ENCODE measurements around the gene DNAJC4.
"Not testable (repeated sequence)": the region's sequence is repeated elsewhere in the genome, so short reads cannot be mapped to it uniquely, and the experiment has no call there.

Gene DNAJC4

GRCh38 chr11:64246621-64246870, 16.2 kb downstream of the DNAJC4 start:
- DNase-seq: not testable (repeated sequence)

DNA sequence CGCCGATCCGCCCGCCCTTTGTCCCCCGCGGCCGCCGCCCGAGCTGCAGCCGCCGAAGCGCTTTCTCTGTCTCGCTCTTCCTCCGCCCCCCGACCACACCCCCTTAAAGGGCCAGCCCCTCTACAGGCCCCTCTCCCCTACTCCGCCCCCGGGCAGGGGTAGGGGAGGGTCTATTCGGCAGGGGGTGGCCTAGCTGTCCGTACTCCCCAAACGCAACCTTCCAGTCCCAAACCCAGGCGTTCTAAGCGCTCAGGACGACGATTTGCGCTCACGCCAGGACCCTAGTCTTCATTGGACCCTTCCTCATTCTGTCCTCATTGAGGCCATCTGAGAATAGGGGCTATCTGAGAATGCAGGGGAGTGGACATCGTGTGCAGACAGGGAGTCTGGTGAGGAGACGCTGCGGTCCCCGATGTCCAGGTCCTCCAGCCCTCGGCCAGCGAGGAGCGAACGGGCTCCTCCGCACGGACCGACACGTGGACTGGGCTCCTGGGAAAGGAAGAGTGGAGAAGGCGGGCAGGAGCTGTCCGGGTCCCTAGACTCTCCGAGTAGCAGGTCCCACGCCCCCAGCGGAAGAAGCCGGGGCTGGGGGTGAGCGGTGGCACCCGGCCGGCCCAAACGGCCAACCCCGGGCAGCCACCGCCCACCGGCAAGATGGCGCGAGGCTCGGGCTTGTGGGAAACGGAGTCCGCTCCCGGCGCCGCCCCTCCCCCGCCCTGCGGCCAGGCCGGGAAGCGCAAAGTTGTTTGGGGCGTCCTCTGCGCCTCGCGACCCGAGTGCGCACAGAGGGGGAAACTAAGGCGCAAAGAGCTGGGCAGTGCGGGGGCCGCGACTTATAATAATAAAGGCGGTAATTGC, 16.8 kb downstream of the DNAJC4 start, which contains the start of gene PPP1R14B:
TSS of gene PPP1R14B (minus strand) at position 73 of the 858 bp plus-strand sequence. CDS start 270 bp downstream, outside the sequence.
- DNase-seq: peak; percentile 69

- no peak for DNase-seq
Observed at GRCh38 chr11:64247729-64248531, 17.6 kb downstream of the DNAJC4 start.

DNA sequence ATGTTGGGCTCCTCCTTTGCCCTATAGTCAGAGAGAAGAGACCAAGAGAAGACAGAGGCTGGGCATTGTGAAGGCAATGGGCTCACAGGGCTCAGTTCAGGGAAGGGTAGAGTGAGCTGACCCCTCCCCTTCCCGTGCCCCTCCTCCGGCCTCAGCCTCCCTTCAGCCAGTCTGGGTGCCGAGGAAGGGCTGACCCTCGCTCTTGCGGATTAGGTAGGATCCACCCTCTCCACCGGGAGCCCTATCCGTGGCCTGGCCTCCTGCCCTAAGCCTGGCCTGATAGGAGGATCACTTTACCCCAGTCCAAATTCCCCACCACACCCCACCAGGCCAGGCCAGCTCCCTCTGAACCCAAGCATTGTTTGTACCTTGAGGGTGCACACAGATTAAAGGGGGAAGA, 18.2 kb downstream of the DNAJC4 start:
- DNase-seq: no peak

GRCh38 chr11:64249038-64249437, 18.7 kb downstream of the DNAJC4 start:
- DNase-seq: no peak

DNA sequence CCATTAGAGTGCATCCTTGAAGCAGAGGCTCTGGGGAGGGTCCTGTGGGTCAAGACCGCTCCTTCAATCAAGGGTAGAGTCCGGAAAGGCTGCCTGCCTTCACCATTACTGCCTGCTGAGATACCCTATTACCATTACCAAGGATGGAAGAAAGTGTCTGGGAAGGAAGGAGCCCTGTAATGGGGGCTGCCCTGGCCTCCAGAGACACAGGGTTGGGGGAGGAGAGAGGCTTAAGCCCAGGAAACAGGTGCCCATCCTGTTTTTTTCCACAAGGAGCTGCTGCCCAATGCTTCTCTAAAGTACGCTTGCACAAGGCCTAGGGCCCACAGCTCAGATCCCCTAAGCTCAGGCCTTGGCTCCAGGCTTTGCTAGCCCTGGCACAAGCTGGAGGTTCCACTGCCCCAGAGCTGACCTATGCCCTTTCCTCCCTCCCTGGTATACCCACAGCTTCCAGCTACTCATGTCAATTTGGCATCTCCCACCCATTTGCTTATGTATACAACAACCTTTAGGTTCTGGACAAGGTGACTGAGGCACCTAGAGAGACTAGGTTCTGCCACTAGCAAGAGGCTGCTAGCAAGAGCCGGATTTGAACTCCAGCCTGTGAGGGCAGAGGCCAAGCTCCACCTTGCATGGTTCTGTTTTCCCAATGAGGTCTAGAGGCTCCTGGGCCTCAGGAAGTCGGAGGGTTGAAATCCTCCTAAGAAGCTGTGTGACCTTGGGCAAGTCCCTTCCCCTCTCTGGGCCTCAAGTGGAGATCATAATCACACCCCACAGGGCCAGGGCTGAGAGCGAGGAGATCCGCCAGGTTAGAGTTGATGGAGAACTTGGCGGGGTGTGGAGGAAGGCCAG, 19.4 kb downstream of the DNAJC4 start:
- DNase-seq: no peak

DNA sequence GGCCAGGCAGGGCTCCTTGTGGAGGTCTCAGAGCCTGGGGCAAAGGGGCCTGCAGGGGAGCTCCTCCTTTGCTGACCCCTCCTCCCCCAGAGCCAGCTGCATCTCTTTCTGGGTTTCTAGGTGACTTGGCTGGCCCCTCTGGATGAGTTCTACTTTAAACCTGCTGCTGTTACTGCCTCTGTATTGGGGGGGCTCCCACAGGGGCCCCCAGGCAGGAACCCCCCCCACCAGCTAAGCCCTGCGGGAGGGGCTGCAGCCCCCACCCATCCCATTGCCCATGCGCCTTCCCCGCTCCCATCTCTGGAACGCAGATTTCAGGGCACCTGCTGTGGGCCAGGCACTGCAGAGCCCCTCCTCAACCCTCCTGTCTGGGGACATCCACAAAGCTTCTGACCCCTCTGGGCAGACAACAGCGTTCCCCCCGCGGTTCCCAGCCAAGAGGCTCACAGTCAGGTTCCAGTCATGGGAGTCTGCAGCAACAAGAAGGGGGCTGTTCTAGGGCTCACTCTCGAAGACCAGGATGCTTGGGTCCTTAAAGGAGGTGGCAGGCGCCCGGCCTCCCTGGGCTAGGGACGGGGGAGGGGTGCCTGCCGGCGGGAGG, 20.2 kb downstream of the DNAJC4 start:
- DNase-seq: no peak

- DNase-seq: peak; percentile 42
Observed at GRCh38 chr11:64251016-64251752, 20.8 kb downstream of the DNAJC4 start, which contains the start of gene PLCB3. Gene PLCB3, plus strand, starts transcription at chr11:64251530. Its CDS starts 120 bp downstream, at chr11:64251650.

GRCh38 chr11:64251753-64252002, 21.3 kb downstream of the DNAJC4 start:
- DNase-seq: no peak

- DNase-seq: peak; percentile 5
Observed at GRCh38 chr11:64252003-64252872, 21.9 kb downstream of the DNAJC4 start.

- DNase-seq: no peak
Observed at GRCh38 chr11:64253043-64253442, 22.7 kb downstream of the DNAJC4 start.

- DNase-seq: no peak
Observed at GRCh38 chr11:64253481-64253880, 23.1 kb downstream of the DNAJC4 start.

DNA sequence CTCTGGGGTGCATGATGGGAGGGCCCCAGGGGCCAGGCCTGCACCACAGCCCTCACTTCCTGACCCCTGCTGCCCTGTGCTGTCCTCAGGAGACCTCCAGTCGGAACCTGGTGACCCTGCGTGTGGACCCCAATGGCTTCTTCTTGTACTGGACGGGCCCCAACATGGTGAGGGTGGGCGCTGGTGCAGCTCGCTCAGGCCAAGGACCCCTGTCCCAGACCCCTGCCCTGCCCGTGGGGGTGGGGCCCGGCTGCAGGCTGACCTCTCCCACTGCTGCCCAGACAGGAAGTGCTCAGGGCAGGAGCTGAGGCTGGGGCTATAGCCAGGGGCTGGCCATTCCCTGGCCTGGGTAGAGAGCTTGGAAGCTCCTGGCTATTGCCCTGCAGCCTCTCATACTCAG, 24.0 kb downstream of the DNAJC4 start:
- DNase-seq: no peak

- no peak for DNase-seq
Observed at GRCh38 chr11:64255135-64256128, 25.1 kb downstream of the DNAJC4 start.

DNA sequence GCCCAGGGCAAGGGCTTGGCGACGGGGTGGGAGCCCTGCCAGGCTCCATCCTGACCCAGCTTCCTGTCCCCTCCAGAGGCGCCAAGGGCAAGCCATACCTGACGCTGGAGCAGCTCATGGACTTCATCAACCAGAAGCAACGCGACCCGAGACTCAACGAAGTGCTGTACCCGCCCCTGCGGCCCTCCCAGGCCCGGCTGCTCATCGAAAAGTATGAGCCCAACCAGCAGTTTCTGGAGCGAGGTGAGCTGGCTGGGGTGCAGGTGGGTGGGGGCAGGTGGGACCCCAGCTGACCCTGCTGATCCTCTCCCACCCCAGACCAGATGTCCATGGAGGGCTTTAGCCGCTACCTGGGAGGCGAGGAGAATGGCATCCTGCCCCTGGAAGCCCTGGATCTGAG, 26.0 kb downstream of the DNAJC4 start:
- no peak for DNase-seq

GRCh38 chr11:64258356-64258755, 28.0 kb downstream of the DNAJC4 start:
- DNase-seq: no peak

DNA sequence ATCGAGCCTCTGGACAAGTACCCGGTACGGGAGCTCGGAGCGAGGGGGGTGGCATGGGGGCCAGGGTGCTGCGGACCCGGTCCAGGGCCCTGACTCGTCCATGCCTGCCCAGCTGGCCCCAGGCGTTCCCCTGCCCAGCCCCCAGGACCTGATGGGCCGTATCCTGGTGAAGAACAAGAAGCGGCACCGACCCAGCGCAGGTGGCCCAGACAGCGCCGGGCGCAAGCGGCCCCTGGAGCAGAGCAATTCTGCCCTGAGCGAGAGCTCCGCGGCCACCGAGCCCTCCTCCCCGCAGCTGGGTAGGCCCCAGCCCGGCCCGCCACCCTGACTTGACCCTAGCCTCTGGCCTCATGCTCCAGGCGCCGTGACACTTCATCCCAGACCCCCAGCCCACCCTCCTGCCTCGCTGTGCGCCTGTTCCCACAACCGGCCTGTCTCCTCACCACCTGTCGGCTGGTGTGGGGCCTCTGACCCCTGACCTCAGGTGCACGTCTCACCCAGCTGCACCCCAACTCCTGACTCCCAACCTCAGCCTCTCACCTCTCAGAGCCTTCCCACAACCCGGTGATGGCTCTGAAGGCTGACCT, 28.7 kb downstream of the DNAJC4 start:
- no peak for DNase-seq

DNA sequence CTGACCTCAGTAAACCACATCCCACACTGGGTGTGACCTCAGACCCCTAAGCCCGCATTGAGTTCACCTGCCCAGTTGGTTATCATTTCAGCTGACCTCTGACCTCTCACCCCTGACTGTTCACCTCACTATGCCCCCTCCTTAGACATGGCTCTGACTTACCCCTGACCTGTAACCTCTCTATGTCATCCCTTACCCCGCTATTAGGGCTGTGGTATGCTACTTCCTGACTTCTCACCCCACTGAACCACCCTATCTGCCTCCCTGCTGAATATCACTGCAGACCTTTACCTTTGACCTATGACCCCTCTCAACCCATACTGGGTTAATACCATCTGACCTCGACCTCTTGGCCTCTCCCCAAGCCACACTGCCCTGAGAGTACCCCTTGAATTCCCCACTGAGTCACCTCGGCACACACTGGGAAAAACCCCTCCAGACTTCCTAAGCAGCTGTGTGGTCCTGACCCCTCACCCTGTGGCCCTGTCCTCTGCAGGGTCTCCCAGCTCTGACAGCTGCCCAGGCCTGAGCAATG, 29.3 kb downstream of the DNAJC4 start:
- DNase-seq: no peak

- DNase-seq: no peak
Observed at GRCh38 chr11:64260147-64260708, 29.9 kb downstream of the DNAJC4 start.

Measured in NCI-H1105 treated with DMSO at 0.1 percent for 48 hours (cell line).